HCT116 (cell line): ENCODE data around the gene DOCK4. TPM values are rescaled to one million over a fixed set of nuclear protein-coding genes. Genes with fewer than 3 reads are reported as not detected.

ENCODE experiments used
- ATAC-seq: fragments of 200-7000 bp; cut with Tn5 transposase; 2 replicates; pipeline ENCODE4 v1.9.1; 2020; ENCODE audit warnings: mild to moderate bottlenecking, moderate library complexity
- BruUV-seq: library from RNA; stranded (reverse); fragments of 400-500 nt; replicated peaks from 2 replicates; lab custom pipeline; 2021; lab: Mats Ljungman, UMichigan
- CTCF ChIA-PET: fragments of 300-600 bp; sonication (Branson Sonifier 250); formaldehyde crosslinking; loops from one replicate; lab custom pipeline; 2021; ENCODE audit warnings: antibody characterized with exemption; lab: Charles Lee
- POLR2A ChIA-PET: fragments of 300-600, 350-600 bp; sonication (Branson Sonifier 250); formaldehyde crosslinking; loops from one replicate; lab custom pipeline; 2021; ENCODE audit warnings: antibody characterized with exemption; lab: Charles Lee
- RAD21 ChIA-PET, 2 experiments: fragments of 300-600 bp; sonication (Branson Sonifier 250); formaldehyde crosslinking; loops; one replicate each; lab custom pipeline; 2023; ENCODE audit warnings: low total read pairs in 2 of 2; ENCODE audit not compliant: uncharacterized antibody in 2 of 2, unreplicated experiment in 2 of 2, low non-redundant PET in 1 of 2; lab: Charles Lee
- DNase-seq: peaks from one replicate; pipeline ENCODE4 v3.0.0-alpha.2; 2010; ENCODE audit warnings: low read depth, low spot score
- H2AFZ ChIP-seq: fragments of 200-600 bp; shearing (Covaris generic), sonication (generic); 2 replicates; pipeline ENCODE4 v1.6.1; 2017; ENCODE audit warnings: low read depth, mixed run types, mixed read lengths, antibody characterized with exemption, low read length; ENCODE audit not compliant: poor library complexity, severe bottlenecking
- H3K27ac ChIP-seq: 2 replicates; pipeline ENCODE4 v1.5.1; 2012; ENCODE audit warnings: low read depth, low read length
- H3K27me3 ChIP-seq: fragments of 200-600 bp; sonication (generic); 2 replicates; pipeline ENCODE4 v1.6.1; 2016; ENCODE audit warnings: mixed run types, low read length, mixed read lengths; ENCODE audit not compliant: insufficient read depth
- H3K36me3 ChIP-seq, 2 experiments: fragments of 200-500 bp in 1 of 2; fragments of 200-600 bp in 1 of 2; sonication (Bioruptor generic) in 1 of 2; sonication (generic) in 1 of 2; 2 replicates each; pipeline versions ENCODE4 v1.5.1 to v1.6.1; 2014 to 2016; ENCODE audit warnings: low read length in 2 of 2, inconsistent platforms in 1 of 2, mixed read lengths in 1 of 2, mixed run types in 1 of 2; ENCODE audit not compliant: insufficient read depth in 2 of 2, control insufficient read depth in 1 of 2
- H3K4me1 ChIP-seq, 2 experiments: fragments of 200-600 bp in 1 of 2; sonication (generic) in 1 of 2; 2 replicates each; pipeline versions ENCODE4 v1.5.1 to v1.6.1; 2012 to 2017; ENCODE audit warnings: low read length in 2 of 2, inconsistent platforms in 1 of 2, mild to moderate bottlenecking in 1 of 2, mixed read lengths in 1 of 2, mixed run types in 1 of 2, moderate library complexity in 1 of 2; ENCODE audit not compliant: insufficient read depth in 2 of 2, control insufficient read depth in 1 of 2
- H3K4me2 ChIP-seq: fragments of 200-600 bp; sonication (generic); 2 replicates; pipeline ENCODE4 v1.6.1; 2017; ENCODE audit warnings: mixed run types, low read length, mixed read lengths
- H3K4me3 ChIP-seq, 2 experiments: fragments of 200-600 bp in 1 of 2; sonication (generic) in 1 of 2; replicated peaks in 1 of 2; 2 replicates each; pipeline ENCODE4 v1.5.1; 2011 to 2016; ENCODE audit warnings: low read length in 2 of 2, control low read depth in 1 of 2, low read depth in 1 of 2, mild to moderate bottlenecking in 1 of 2, mixed read lengths in 1 of 2, mixed run types in 1 of 2
- H3K79me2 ChIP-seq: fragments of 200-600 bp; sonication (generic); 2 replicates; pipeline ENCODE4 v1.6.1; 2017; ENCODE audit warnings: mild to moderate bottlenecking, mixed run types, low read length, moderate library complexity, mixed read lengths; ENCODE audit not compliant: insufficient read depth
- H3K9ac ChIP-seq: fragments of 200-600 bp; sonication (generic); 2 replicates; pipeline ENCODE4 v1.6.1; 2016; ENCODE audit warnings: low read length, mixed read lengths
- H3K9me2 ChIP-seq: fragments of 200-600 bp; sonication (generic), shearing (Covaris generic); 2 replicates; pipeline ENCODE4 v1.6.1; 2017; ENCODE audit warnings: mixed run types, mild to moderate bottlenecking, moderate library complexity; ENCODE audit not compliant: insufficient read depth
- H3K9me3 ChIP-seq, 2 experiments: fragments of 200-500 bp in 1 of 2; fragments of 200-600 bp in 1 of 2; sonication (Bioruptor generic) in 1 of 2; sonication (generic) in 1 of 2; 2 replicates each; pipeline ENCODE4 v1.6.1; 2014 to 2017; ENCODE audit warnings: low read length in 2 of 2, mixed read lengths in 2 of 2, inconsistent platforms in 1 of 2, low read depth in 1 of 2, mild to moderate bottlenecking in 1 of 2, mixed run types in 1 of 2, moderate library complexity in 1 of 2; ENCODE audit not compliant: control insufficient read depth in 1 of 2, insufficient read depth in 1 of 2
- H4K20me1 ChIP-seq: fragments of 200-600 bp; sonication (generic), shearing (Covaris generic); 2 replicates; pipeline ENCODE4 v1.6.1; 2017; ENCODE audit warnings: mixed run types, mild to moderate bottlenecking, moderate library complexity; ENCODE audit not compliant: insufficient read depth
- ATF3 ChIP-seq: IDR thresholded peaks from 2 replicates; pipeline ENCODE4 v1.6.1; 2012
- CBX3 ChIP-seq: IDR thresholded peaks from 2 replicates; pipeline ENCODE4 v1.6.1; 2012; ENCODE audit warnings: low read depth
- ELF1 ChIP-seq: IDR thresholded peaks from 2 replicates; pipeline ENCODE4 v1.6.1; 2012; ENCODE audit warnings: low read depth, borderline replicate concordance
- EZH2phosphoT487 ChIP-seq: fragments of 200-600 bp; IDR thresholded peaks from 2 replicates; pipeline ENCODE4 v1.6.1; 2018; ENCODE audit warnings: antibody characterized with exemption, borderline replicate concordance
- FOSL1 ChIP-seq: IDR thresholded peaks from 2 replicates; pipeline ENCODE4 v1.6.1; 2012; ENCODE audit warnings: low read depth
- JUND ChIP-seq: IDR thresholded peaks from 2 replicates; pipeline ENCODE4 v1.6.1; 2012
- POLR2A ChIP-seq: IDR thresholded peaks from 2 replicates; pipeline ENCODE4 v1.7.0; 2011; ENCODE audit warnings: borderline replicate concordance; ENCODE audit not compliant: insufficient read depth, insufficient read length; ENCODE audit errors: extremely low read depth
- POLR2AphosphoS5 ChIP-seq: IDR thresholded peaks from 2 replicates; pipeline ENCODE4 v1.6.1; 2011; ENCODE audit warnings: mild to moderate bottlenecking, low read depth, low read length, moderate library complexity
- RAD21 ChIP-seq: IDR thresholded peaks from 2 replicates; pipeline ENCODE4 v1.6.1; 2012; ENCODE audit warnings: low read depth, mild to moderate bottlenecking
- REST ChIP-seq: IDR thresholded peaks from 2 replicates; pipeline ENCODE4 v1.6.1; 2012; ENCODE audit warnings: low read depth
- SRF ChIP-seq: IDR thresholded peaks from 2 replicates; pipeline ENCODE4 v1.6.1; 2012; ENCODE audit warnings: low read depth
- TCF7L2 ChIP-seq: IDR thresholded peaks from 2 replicates; pipeline ENCODE4 v1.7.0; 2011; ENCODE audit warnings: borderline replicate concordance, inconsistent platforms; ENCODE audit not compliant: insufficient read depth, insufficient read length; ENCODE audit errors: extremely low read depth
- YY1 ChIP-seq: IDR thresholded peaks from 2 replicates; pipeline ENCODE4 v1.6.1; 2011; ENCODE audit warnings: low read length, low read depth, moderate library complexity, mild to moderate bottlenecking; ENCODE audit not compliant: insufficient replicate concordance; ENCODE audit errors: extremely low read depth
- intact Hi-C: fragments of 100-400 bp; cut with micrococcal nuclease; formaldehyde crosslinking; loops from 2 replicates; pipeline ENCODE4 v1.10.0; 2022
- total RNA-seq: library from RNA; stranded (reverse); gene quantifications from one replicate; pipeline ENCODE4 v1.2.1, GENCODE V29; 2021; ENCODE audit not compliant: unreplicated experiment

DOCK4 gene
- total RNA-seq, 1 experiment from 2014 or later, result 2.2 TPM

- no peak for TF ChIP-seq ATF3
Observed at GRCh38 chr7:111784296-111784695, 421.9 kb downstream of the DOCK4 start (continued).

- no peak overlapping the region for H3K4me2 ChIP-seq
- no peaks in the 10 kb centered on the region for H3K9me2 ChIP-seq
- H2AFZ ChIP-seq, result no peak overlapping the region
- RAD21 ChIA-PET, result no interaction called here
- no TSS peak for BruUV-seq
- H3K79me2 ChIP-seq, result no peaks in the 10 kb centered on the region
- no peak overlapping the region for H3K4me3 ChIP-seq
- no peaks in the 10 kb centered on the region for H3K36me3 ChIP-seq
- H3K9ac ChIP-seq, result no peak overlapping the region
- no peaks in the 10 kb centered on the region for H4K20me1 ChIP-seq
- DNase-seq, result no peak
- no peak for ATAC-seq
- H3K27ac ChIP-seq, result no peak overlapping the region
- intact Hi-C loops, result no loop called here
- no peaks in the 10 kb centered on the region for H3K9me3 ChIP-seq
- H3K4me1 ChIP-seq, result no peaks in the 10 kb centered on the region
- CTCF ChIA-PET, result no interaction called here
- TF ChIP-seq JUND, result no peak
- TF ChIP-seq FOSL1, result no peak
- no peak for TF ChIP-seq ELF1
- no peak for TF ChIP-seq EZH2phosphoT487
- no peak for TF ChIP-seq SRF
- no peak for TF ChIP-seq POLR2AphosphoS5
- no peak for TF ChIP-seq RAD21
- no peak for TF ChIP-seq CBX3
- TF ChIP-seq ATF3, result no peak
- no peaks in the 10 kb centered on the region for H3K27me3 ChIP-seq
- POLR2A ChIA-PET, result no interaction called here
Observed at GRCh38 chr7:111783854-111784253, 422.3 kb downstream of the DOCK4 start.

GRCh38 chr7:111780527-111780926 lies 425.7 kb downstream of the DOCK4 start:
- BruUV-seq, result no TSS peak
- intact Hi-C loops, result no loop called here
- Histone ChIP-seq H3K4me2 (no peak overlapping the region), H3K27me3 (no peaks in the 10 kb centered on the region), H2AFZ (no peak overlapping the region), H3K79me2 (no peaks in the 10 kb centered on the region), H3K4me3 (no peak overlapping the region), H3K4me1 (no peaks in the 10 kb centered on the region), H4K20me1 (no peaks in the 10 kb centered on the region), H3K9ac (no peak overlapping the region), H3K27ac (no peak overlapping the region), H3K9me3 (no peaks in the 10 kb centered on the region), H3K36me3 (no peaks in the 10 kb centered on the region), H3K9me2 (no peaks in the 10 kb centered on the region)
- DNase-seq (no peak), ATAC-seq (no peak)
- POLR2A ChIA-PET, result no interaction called here
- RAD21 ChIA-PET, result no interaction called here
- CTCF ChIA-PET, result no interaction called here
- TF ChIP-seq REST (no peak), TCF7L2 (no peak), ATF3 (no peak), YY1 (no peak), POLR2A (no peak)
